GM12801 (cell line): Measurements from ENCODE around the gene ACACB.

Experiments
- TF ChIP-seq, protein P1 (sequence below): IDR thresholded peaks from one replicate; pipeline ENCODE4 v1.5.1; 2011; ENCODE audit warnings: control low read depth; ENCODE audit not compliant: insufficient read length; ENCODE audit errors: extremely low read depth

Gene ACACB

DNA sequence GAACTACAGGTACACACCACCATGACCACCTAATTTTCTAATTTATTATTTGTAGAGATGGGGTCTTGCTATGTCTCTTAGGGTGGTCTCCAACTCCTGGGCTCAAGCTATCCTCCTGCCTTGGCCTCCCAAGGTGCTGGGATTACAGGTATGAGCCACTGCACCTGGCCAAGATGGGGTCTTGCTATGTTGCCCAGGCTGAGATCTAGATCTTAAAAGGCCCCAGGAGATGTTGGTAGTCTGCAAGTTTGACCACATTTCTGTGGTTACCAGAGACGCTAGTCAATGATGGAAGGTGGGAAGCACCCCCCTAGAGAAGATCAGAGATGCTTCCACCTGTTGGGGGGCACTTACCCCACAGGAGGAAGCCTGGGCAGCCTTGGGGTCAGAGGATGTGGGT is 158.0 kb downstream of the ACACB start:
- TF ChIP-seq, protein P1, sequence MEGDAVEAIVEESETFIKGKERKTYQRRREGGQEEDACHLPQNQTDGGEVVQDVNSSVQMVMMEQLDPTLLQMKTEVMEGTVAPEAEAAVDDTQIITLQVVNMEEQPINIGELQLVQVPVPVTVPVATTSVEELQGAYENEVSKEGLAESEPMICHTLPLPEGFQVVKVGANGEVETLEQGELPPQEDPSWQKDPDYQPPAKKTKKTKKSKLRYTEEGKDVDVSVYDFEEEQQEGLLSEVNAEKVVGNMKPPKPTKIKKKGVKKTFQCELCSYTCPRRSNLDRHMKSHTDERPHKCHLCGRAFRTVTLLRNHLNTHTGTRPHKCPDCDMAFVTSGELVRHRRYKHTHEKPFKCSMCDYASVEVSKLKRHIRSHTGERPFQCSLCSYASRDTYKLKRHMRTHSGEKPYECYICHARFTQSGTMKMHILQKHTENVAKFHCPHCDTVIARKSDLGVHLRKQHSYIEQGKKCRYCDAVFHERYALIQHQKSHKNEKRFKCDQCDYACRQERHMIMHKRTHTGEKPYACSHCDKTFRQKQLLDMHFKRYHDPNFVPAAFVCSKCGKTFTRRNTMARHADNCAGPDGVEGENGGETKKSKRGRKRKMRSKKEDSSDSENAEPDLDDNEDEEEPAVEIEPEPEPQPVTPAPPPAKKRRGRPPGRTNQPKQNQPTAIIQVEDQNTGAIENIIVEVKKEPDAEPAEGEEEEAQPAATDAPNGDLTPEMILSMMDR = no peak

DNA sequence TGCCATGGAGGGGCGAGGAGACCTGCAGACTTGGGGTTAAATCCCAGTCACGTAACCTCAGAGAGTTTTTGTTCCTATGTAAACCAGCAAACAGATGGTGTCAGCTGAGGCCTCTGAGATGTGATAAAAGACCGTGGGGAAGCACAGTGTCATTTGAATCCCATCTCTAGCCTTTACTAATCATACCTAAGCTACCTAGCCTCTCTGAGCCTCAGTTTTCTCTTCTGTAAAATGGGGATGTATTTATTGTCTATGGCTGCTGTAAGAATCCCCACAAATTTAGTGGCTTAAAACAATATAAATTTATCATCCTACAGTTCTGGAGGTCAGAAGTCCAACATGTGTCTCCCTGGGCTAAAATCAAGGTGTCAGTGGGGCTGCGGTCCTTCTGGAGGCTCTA is 158.8 kb downstream of the ACACB start:
- TF ChIP-seq, protein P1 = no peak

DNA sequence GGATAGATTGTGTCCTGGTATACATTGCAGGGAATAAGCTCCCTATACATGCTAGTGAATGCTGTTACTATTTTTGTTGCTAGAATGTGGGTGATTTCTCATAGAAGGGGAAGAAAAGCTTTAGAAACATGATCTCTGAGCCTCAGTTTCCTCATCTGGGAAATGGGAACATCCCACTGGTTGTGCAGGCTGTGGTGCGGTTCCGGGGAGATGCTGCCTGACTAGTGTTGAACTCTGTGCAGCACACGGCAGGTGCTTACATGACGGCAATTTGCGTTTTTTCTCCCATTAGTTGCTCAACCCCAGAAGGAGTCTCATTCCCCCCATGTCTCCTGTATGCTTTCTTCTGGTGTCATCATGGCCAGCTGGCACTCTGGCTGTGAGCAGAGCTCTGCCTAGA is 159.8 kb downstream of the ACACB start:
- TF ChIP-seq, protein P1 = no peak

DNA sequence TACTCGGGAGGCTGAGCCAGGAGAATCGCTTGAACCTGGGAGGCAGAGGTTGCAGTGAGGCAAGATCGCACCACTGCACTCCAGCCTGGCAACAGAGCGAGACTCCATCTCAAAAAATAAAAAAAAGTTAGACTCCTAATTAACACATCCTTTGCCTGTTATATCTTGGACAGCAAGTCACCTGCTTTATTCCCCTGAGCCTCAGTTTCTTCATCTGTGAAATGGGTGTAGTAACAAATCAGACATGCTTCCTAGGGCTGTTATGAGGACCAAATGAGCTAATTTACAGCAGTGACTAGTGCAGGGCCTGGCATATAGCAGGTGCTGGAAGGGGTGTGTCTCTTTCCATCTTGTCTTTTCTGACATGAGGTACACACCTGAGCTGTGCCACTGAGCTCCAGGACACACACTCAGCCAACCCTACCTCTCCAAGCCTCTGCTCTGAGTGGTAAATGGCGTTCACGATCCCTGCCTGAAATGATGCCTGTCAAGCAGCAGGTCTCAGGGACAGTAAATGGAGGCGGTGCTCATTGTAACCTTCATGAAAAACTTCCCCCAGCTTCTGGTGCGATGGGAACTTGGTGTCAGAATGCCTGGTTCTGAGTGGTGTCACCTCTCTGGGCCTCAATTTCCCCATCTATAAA is 161.0 kb downstream of the ACACB start:
- TF ChIP-seq, protein P1 = no peak

DNA sequence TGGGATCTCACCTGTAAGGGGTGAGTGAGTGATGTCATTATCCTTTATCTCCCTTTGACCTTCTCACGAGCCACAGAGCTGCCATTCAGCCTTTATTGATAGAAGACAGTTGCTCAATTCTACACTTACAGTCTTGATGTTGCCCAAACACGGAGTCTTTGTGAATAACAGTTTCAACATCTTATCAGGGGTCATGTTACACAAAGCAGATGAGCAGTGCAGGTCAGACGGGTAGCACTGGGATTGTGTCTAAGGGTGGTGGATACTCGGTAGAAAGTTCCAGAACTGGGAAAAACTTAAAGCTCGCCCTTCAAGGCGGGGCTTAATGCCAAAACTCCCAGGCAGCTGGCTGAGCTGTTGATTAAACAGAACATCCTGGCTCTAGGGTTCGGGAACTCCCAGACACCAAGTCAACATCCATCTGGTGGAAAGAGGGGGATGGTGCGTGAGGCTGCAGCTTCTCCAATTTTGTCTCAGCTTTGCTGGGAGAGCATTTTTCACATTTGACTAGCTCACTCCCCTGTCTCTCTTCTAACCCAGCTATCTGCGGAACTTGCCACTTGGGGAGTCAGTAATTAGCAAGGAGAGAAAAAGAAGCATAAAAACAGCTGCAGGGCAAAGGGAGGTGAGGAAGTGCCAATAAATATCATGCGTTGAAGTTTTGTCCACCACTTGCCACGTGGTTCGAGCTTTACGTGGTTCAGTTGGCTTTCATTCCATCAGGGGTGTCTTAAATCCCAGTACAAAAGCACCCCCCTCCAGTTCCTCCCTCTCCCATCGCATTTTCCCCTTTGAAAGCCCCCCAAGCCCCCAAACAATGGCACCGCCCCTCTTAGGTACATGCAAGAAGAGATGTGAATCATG is 161.7 kb downstream of the ACACB start:
- TF ChIP-seq, protein P1 = no peak

DNA sequence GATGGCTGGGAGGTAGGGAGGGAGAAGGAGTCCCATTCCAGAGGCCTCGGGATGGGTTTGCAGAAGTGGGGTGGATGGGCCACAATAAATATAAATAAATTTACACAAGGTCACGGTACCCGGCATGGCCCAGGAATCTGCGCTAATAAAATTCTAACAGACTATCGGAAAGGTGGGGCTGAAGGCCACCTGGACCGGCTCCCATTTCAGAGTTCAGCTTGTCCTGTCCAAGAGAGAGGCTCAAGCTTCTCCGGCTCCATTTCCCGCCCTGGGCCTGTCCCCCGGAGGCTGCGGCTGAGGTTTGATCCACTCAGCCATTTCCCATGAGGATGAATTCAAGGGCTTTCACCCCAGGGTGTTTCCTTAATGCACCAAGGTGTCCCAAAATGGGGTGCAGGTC is 162.5 kb downstream of the ACACB start:
- TF ChIP-seq, protein P1 = no peak

DNA sequence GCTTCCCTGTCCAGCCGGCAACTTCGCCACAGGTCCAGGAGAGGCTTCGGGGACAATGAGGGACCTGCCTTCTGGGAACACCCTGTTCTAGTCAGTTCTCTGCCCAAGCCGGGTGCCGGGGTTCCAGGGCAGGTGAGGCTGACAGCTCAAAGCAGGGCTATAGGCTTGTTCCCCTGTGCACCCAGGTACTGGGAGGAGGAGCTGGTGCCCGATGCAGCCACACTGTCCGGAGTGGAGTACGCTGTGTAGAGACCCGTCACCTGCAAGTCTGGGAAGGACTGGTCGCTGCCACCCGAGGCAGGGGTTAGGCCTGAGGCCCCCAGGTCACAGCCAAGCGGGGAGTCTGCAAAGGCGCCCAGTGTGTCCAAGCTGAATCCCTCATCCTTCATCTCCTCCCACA is 163.1 kb downstream of the ACACB start:
- TF ChIP-seq, protein P1 = no peak
